Kidney (tissue), 14 donors: ENCODE data around the gene HOXA5. TPM values are rescaled to one million over a fixed set of nuclear protein-coding genes. Genes with fewer than 3 reads are reported as not detected.

Source experiments
- DNase-seq, 5 donors: peaks; one replicate each; pipeline ENCODE4 v3.0.0-alpha.2; 2013 to 2020
- FAIRE-seq: peaks from 2 replicates; lab custom pipeline; 2012; peaks lifted over from hg19 to GRCh38; lab: Jason Lieb, UNC
- H3K27ac ChIP-seq, 2 donors: one replicate each; pipeline ENCODE4 v1.7.0; 2013; ENCODE audit warnings: low read depth in 2 of 2, low read length in 2 of 2, inconsistent platforms in 1 of 2
- H3K27me3 ChIP-seq: one replicate; pipeline ENCODE4 v1.7.1; 2013; ENCODE audit warnings: low read length, inconsistent platforms; ENCODE audit not compliant: control insufficient read depth, insufficient read depth
- H3K36me3 ChIP-seq, 3 donors: one replicate each; pipeline versions ENCODE4 v1.7.0 to v1.7.1; 2013; ENCODE audit warnings: low read length in 3 of 3, control low read depth in 1 of 3, inconsistent platforms in 1 of 3; ENCODE audit not compliant: insufficient read depth in 3 of 3, control insufficient read depth in 2 of 3
- H3K4me1 ChIP-seq, 3 donors: one replicate each; pipeline versions ENCODE4 v1.7.0 to v1.7.1; 2013; ENCODE audit warnings: low read length in 3 of 3, inconsistent platforms in 1 of 3, low read depth in 1 of 3; ENCODE audit not compliant: control insufficient read depth in 2 of 3, insufficient read depth in 2 of 3
- H3K4me3 ChIP-seq, 3 donors: one replicate each; pipeline versions ENCODE4 v1.7.0 to v1.8.1; 2013; ENCODE audit warnings: low read length in 3 of 3, control low read depth in 1 of 3, inconsistent platforms in 1 of 3
- H3K9ac ChIP-seq, 3 donors: one replicate each; pipeline versions ENCODE4 v1.7.0 to v1.7.1; 2013; ENCODE audit warnings: low read length in 3 of 3, control low read depth in 1 of 3, inconsistent platforms in 1 of 3
- H3K9me3 ChIP-seq, 3 donors: one replicate each; pipeline versions ENCODE4 v1.7.0 to v1.7.1; 2013; ENCODE audit warnings: low read length in 3 of 3, control low read depth in 1 of 3, inconsistent platforms in 1 of 3; ENCODE audit not compliant: control insufficient read depth in 2 of 3, insufficient read depth in 1 of 3
- intact Hi-C: fragments of 100-400 bp; cut with DNase I; formaldehyde crosslinking; loops from one replicate; pipeline ENCODE4 v1.11.1; 2022
- polyA plus RNA-seq: library from polyadenylated mRNA; stranded (reverse); fragments of 350-450 nt; fragmentation: Illumina TruSeq; extraction: RNeasy Lipid Tissue Mini Kit (QIAGEN cat#74804); gene quantifications from one replicate; pipeline ENCODE4 v1.2.3, GENCODE V29; 2014; ENCODE audit warnings: low read depth, low replicate concordance; ENCODE audit not compliant: insufficient read depth
- total RNA-seq: library from RNA; stranded (reverse); fragmentation: NEBNext Ultra II Directional; extraction: Animal tissue kit (Norgen Biotek cat#: 25700); gene quantifications from one replicate; pipeline ENCODE4 v1.2.1, GENCODE V29; 2021
- TF ChIP-seq, protein P1 (sequence below): IDR thresholded peaks from 3 replicates; pipeline ENCODE4 v1.5.1; 2012; ENCODE audit warnings: mild to moderate bottlenecking, moderate library complexity, borderline replicate concordance; ENCODE audit not compliant: insufficient read depth; ENCODE audit errors: extremely low read depth
- donor health status: control.
- donor health status: control.
- donor health status: control.
- donor health status: control.
- donor health status: control.
- donor health status: DM: yes; HTN: yes; CAD: no.
- donor health status: Normal renal cell carcinoma (clear cell type).

HOXA5 gene
- total and polyA plus RNA-seq, 2 donors from 2014 or later = 19.4 to 38.0 TPM

DNA sequence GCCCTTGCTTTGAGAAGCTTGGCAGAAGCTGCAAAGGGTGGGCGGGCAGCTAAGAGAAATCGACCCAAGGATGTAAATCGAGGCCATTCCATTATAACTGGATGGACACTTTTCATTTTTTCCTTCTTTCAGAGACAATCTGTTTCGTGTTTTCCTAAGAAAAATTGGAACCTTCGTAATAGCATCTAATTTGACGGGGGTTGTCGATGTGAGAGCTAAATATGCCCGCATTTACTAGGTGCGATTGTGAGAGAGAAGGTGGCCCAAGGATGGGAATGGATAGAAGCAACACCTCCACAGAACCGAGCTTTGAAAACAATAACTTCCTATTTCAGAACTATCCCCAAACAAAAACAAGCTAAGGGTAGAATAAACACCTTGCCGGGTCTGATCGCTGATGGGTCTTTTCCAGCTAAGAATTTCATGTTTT lies 12.1 kb downstream of the HOXA5 start:
- Histone ChIP-seq H3K27me3 (no peaks in the 10 kb centered on the region), H3K36me3 (peaks cover 0 to 2% (median 0%) of the 10 kb centered on the region in 3 donors), H3K27ac (peak overlapping the region; percentile 92 to 97), H3K4me1 (peaks cover 23 to 39% (median 38%) of the 10 kb centered on the region in 3 donors), H3K4me3 (peak overlapping the region; percentile 62 to 82 (median 73)), H3K9ac (peak overlapping the region; percentile 45 to 92 (median 78)), H3K9me3 (no peaks in the 10 kb centered on the region)
- DNase-seq (no peak), FAIRE-seq (no peak)
- intact Hi-C loops = no loop called here
- TF ChIP-seq, protein P1, sequence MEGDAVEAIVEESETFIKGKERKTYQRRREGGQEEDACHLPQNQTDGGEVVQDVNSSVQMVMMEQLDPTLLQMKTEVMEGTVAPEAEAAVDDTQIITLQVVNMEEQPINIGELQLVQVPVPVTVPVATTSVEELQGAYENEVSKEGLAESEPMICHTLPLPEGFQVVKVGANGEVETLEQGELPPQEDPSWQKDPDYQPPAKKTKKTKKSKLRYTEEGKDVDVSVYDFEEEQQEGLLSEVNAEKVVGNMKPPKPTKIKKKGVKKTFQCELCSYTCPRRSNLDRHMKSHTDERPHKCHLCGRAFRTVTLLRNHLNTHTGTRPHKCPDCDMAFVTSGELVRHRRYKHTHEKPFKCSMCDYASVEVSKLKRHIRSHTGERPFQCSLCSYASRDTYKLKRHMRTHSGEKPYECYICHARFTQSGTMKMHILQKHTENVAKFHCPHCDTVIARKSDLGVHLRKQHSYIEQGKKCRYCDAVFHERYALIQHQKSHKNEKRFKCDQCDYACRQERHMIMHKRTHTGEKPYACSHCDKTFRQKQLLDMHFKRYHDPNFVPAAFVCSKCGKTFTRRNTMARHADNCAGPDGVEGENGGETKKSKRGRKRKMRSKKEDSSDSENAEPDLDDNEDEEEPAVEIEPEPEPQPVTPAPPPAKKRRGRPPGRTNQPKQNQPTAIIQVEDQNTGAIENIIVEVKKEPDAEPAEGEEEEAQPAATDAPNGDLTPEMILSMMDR = no peak

- DNase-seq = peak; percentile 95 to 98 (median 96)
- H3K27me3 ChIP-seq = no peaks in the 10 kb centered on the region
- no peaks in the 10 kb centered on the region for H3K9me3 ChIP-seq
- intact Hi-C loops = no loop called here
- peak within 1 kb of the TSS; percentile 92 to 97 for H3K27ac ChIP-seq
- TF ChIP-seq, protein P1 = no peak
- H3K9ac ChIP-seq = peak within 1 kb of the TSS; percentile 31 to 92 (median 78)
- peak within 1 kb of the TSS; percentile 62 to 82 (median 73) for H3K4me3 ChIP-seq
- FAIRE-seq = no peak
- peaks cover 19 to 38% (median 37%) of the 10 kb centered on the region in 3 donors for H3K4me1 ChIP-seq
- H3K36me3 ChIP-seq = peaks cover 0 to 2% (median 0%) of the 10 kb centered on the region in 3 donors
Measured at GRCh38 chr7:27130540-27131389, 12.7 kb downstream of the HOXA5 start, which contains the start of gene HOXA4. TSS of gene HOXA4 (minus strand) at chr7:27130757. CDS start at chr7:27130733, 24 bp downstream.

GRCh38 chr7:27129729-27130539 lies 13.5 kb downstream of the HOXA5 start:
- peaks cover 23 to 45% (median 41%) of the 10 kb centered on the region in 3 donors for H3K4me1 ChIP-seq
- H3K9me3 ChIP-seq = no peaks in the 10 kb centered on the region
- FAIRE-seq (no peak), DNase-seq (peak; percentile 78 to 95 (median 90))
- H3K36me3 ChIP-seq = peaks cover 0 to 2% (median 0%) of the 10 kb centered on the region in 3 donors
- peak overlapping the region; percentile 73 to 89 for H3K27ac ChIP-seq
- H3K9ac ChIP-seq = peak overlapping the region; percentile 23 to 68 (median 30)
- H3K27me3 ChIP-seq = no peaks in the 10 kb centered on the region
- TF ChIP-seq, protein P1 = peak; percentile 33
- intact Hi-C loops = no loop called here
- H3K4me3 ChIP-seq = peak overlapping the region; percentile 44 to 73 (median 62)
